Dermis lymphatic vessel endothelial cell (primary cell): ENCODE measurements around the gene TFCP2L1. TPM values are rescaled to one million over a fixed set of nuclear protein-coding genes. Genes with fewer than 3 reads are reported as not detected.

ENCODE experiments used
- total RNA-seq: library from RNA; depleted of rRNA; stranded (reverse); fragments of >200 nt; gene quantifications from 2 replicates; pipeline ENCODE4 v1.2.1, GENCODE V29; 2014

Gene TFCP2L1
- not detected in 2 replicates for total RNA-seq

GRCh38 chr2:121284463-121285449, at the start of gene TFCP2L1:
TFCP2L1 (minus strand) TSS chr2:121285202; CDS start chr2:121285109, 93 bp downstream.

Other genes starting within 250 kb of the TFCP2L1 start
- gene RNU4ATAC, start 245.7 kb upstream of the TFCP2L1 start, total RNA-seq: under 0.01 TPM in 2 replicates